Pancreas (tissue), 10 donors: ENCODE results near the gene TUBGCP3. TPM values are rescaled to one million over a fixed set of nuclear protein-coding genes. Genes with fewer than 3 reads are reported as not detected.
"Not testable (repeated sequence)": the region's sequence is repeated elsewhere in the genome, so short reads cannot be mapped to it uniquely, and the experiment has no call there.

Experiments used
- ATAC-seq, 4 donors: fragments of 200-7000 bp; cut with Tn5 transposase; one replicate each; pipeline versions ENCODE4 v1.8.0 to v1.9.1; 2020; ENCODE audit warnings: mild to moderate bottlenecking in 4 of 4, moderate library complexity in 4 of 4
- DNase-seq, 6 donors: peaks; one replicate each; pipeline ENCODE4 v3.0.0-alpha.2; 2020
- FAIRE-seq: peaks from 2 replicates; lab custom pipeline; 2012; peaks lifted over from hg19 to GRCh38; lab: Jason Lieb, UNC
- H3K27ac ChIP-seq, 4 donors: fragments of 200-600 bp; sonication (generic); 1 replicate in 3 of 4; 2 replicates in 1 of 4; pipeline versions ENCODE4 v1.5.0 to v1.8.0; 2020
- H3K27me3 ChIP-seq, 4 donors: fragments of 200-600 bp; one replicate each; pipeline ENCODE4 v1.8.0; 2021
- H3K36me3 ChIP-seq, 3 donors: fragments of 200-600 bp; sonication (generic) in 1 of 3; one replicate each; pipeline versions ENCODE4 v1.5.0 to v1.8.0; 2020 to 2021
- H3K4me1 ChIP-seq, 3 donors: fragments of 200-600 bp; one replicate each; pipeline ENCODE4 v1.8.0; 2021
- H3K4me3 ChIP-seq, 4 donors: fragments of 200-600 bp; sonication (generic) in 2 of 4; one replicate each; pipeline versions ENCODE4 v1.5.0 to v1.8.0; 2020 to 2021
- H3K9me3 ChIP-seq, 4 donors: fragments of 200-600 bp; one replicate each; pipeline ENCODE4 v1.8.0; 2021
- CTCF ChIP-seq, 4 donors: fragments of 200-600 bp; sonication (generic) in 3 of 4; IDR thresholded peaks; one replicate each; pipeline versions ENCODE4 v1.5.0 to v1.8.0; 2021; ENCODE audit warnings: antibody characterized with exemption in 4 of 4
- WGBS, 2 donors: extraction: QIAGEN DNeasy Blood & Tissue Kit; methylation state at CpG; one replicate each; pipeline ENCODE4 v1.1.7; 2013; 5-methylcytosine and 5-hydroxymethylcytosine counted together
- intact Hi-C, 3 donors: fragments of 100-400 bp; cut with DNase I; formaldehyde crosslinking; loops; one replicate each; pipeline versions ENCODE4 v1.11.1 to v1.14.2; 2022
- polyA plus RNA-seq, 2 donors: library from polyadenylated mRNA; stranded (reverse); fragments of 200-250 nt; gene quantifications; one replicate each; pipeline ENCODE4 v1.2.3, GENCODE V29; 2013
- total RNA-seq, 6 donors: library from RNA; stranded (reverse); fragmentation: NEBNext Ultra II Directional in 4 of 6; extraction: Animal tissue kit (Norgen Biotek cat#: 25700) in 4 of 6; gene quantifications; one replicate each; pipeline versions ENCODE4 v1.2.1 to v1.2.4, GENCODE V29; 2021 to 2023
- donor health status: healthy with polysubstance abuse.
- donor health status: DM: no; HTN: no; CAD: no; lungs with moderate emphysema.
- donor health status: DM: no; HTN: no; CAD: no.
- donor health status: control.
- donor health status: control.
- donor health status: Bipolar disorder and iron deficiency.
- donor health status: DM: yes; HTN: yes; CAD: no.
- donor health status: DM: no; HTN: no; CAD: no.
- donor health status: DM: no; HTN: no; CAD: no.
- donor health status: DM: yes; HTN: yes; CAD: no.

Gene TUBGCP3
- total and polyA plus RNA-seq, 8 donors: 6.3 to 20.2 (median 12.6) TPM

- H3K4me3 ChIP-seq: no peak overlapping the region
- H3K4me1 ChIP-seq: no peaks in the 10 kb centered on the region
- intact Hi-C loops: no loop called here
- 84 to 92% methylated on average over 10 of the region's 10 CpGs for WGBS, 2 donors
- H3K9me3 ChIP-seq: no peaks in the 10 kb centered on the region
- no peak for TF ChIP-seq CTCF (IDR thresholded peaks at IDR 0.05)
- no peaks in the 10 kb centered on the region for H3K27me3 ChIP-seq
- H3K36me3 ChIP-seq: peaks cover 0 to 21% (median 13%) of the 10 kb centered on the region in 3 donors
- H3K27ac ChIP-seq: no peak overlapping the region
- ATAC-seq: no peak
- no peak for FAIRE-seq
- DNase-seq: no peak
These were observed 26.5 kb downstream of the TUBGCP3 start for GRCh38 chr13:112561478-112561877.

DNA sequence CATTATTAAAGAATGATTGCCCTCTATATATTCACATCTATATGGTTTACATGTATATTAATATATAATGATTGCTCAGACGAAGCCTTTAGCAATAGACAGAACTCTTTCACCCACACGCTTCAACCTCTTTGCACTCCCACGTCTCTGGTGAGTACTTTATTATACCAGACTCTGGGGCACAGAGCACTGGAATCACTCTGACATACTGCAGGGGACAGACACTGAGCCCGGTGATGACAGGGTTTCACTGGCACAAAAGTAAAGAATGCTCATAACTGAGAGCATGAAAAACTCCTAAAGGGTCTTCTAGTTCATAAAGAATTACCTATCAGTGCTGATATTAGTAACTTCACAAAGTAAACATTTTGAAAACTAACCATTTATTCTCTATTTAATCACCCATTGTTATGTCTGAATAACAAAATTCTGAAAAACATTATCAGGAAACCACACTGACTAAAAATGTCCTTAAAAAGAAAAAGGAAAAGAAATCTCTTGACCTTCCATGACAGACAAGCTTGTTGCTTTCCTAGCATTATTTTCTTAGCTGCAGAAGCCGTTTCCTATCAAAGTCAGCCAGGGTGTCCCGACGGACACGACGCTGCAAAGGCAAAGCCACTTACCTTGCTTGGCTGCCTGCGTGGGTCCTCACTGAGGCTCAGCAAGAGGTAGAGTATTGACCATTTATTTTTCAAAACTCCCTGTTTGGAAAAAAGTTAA, 29.1 kb downstream of the TUBGCP3 start:
- H3K27ac ChIP-seq: no peak overlapping the region
- H3K4me1 ChIP-seq: no peaks in the 10 kb centered on the region
- H3K36me3 ChIP-seq: peaks cover 4 to 44% (median 34%) of the 10 kb centered on the region in 3 donors
- TF ChIP-seq CTCF (IDR thresholded peaks at IDR 0.05): no peak
- intact Hi-C loops: no loop called here
- H3K4me3 ChIP-seq: no peak overlapping the region
- ATAC-seq (no peak), DNase-seq (no peak), FAIRE-seq (no peak)
- no peaks in the 10 kb centered on the region for H3K9me3 ChIP-seq
- no peaks in the 10 kb centered on the region for H3K27me3 ChIP-seq
- WGBS, 2 donors: 82 to 85% methylated on average over 10 of the region's 10 CpGs

- no peak for ATAC-seq
These were observed 31.4 kb downstream of the TUBGCP3 start for GRCh38 chr13:112556600-112556999.

DNA sequence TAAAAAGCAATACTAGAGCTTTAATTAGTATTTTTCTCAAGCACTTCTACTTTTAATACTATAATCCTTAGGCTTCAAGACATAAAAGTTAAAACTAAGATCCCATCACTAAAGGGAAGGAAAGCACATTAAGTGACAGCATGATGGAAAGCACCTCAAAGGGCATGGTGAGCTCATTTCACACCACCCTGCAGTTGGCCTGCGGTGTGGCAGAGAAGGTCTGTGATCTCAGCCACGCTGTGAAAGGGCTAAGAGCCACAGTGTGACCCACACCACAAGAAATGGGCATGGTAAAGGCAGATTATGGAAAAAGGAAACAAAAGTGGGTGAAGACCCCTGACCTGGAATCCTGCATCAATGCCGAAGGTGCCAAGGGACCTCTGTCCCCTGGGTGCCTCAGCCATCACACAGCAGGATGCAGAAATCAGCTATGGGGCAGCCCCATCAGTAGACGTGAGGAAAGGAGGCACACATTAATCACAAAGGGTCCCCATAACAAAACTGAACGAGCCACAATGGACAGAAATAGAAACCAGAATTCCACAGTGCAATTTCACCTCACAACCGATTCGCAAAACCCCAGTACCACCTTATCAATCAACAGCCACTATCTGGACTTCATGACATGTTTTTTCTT, 33.6 kb downstream of the TUBGCP3 start:
- Histone ChIP-seq H3K9me3 (no peaks in the 10 kb centered on the region), H3K27me3 (no peaks in the 10 kb centered on the region), H3K4me3 (no peak overlapping the region), H3K4me1 (no peaks in the 10 kb centered on the region), H3K27ac (no peak overlapping the region), H3K36me3 (peaks cover 4 to 55% (median 37%) of the 10 kb centered on the region in 3 donors)
- intact Hi-C loops: no loop called here
- FAIRE-seq: no peak
- no peak for DNase-seq
- no peak for ATAC-seq
- TF ChIP-seq CTCF (IDR thresholded peaks at IDR 0.05): no peak
- 92 to 96% methylated on average over 7 of the region's 7 CpGs for WGBS, 2 donors

More at GRCh38 chr13:112556600-112556999, 31.4 kb downstream of the TUBGCP3 start:
- Histone ChIP-seq H3K36me3 (peaks cover 4 to 60% (median 43%) of the 10 kb centered on the region in 3 donors), H3K4me3 (no peak overlapping the region), H3K27ac (no peak overlapping the region), H3K9me3 (no peaks in the 10 kb centered on the region), H3K27me3 (no peaks in the 10 kb centered on the region), H3K4me1 (no peaks in the 10 kb centered on the region)
- DNase-seq: no peak
- WGBS, 2 donors: 87 to 92% methylated on average over 5 of the region's 5 CpGs
- intact Hi-C loops: no loop called here
- FAIRE-seq: no peak
- TF ChIP-seq CTCF (IDR thresholded peaks at IDR 0.05): no peak

GRCh38 chr13:112548975-112549374, 39.0 kb downstream of the TUBGCP3 start:
- intact Hi-C loops, H3K4me1 ChIP-seq, ATAC-seq, H3K9me3 ChIP-seq, DNase-seq, H3K4me3 ChIP-seq, H3K27me3 ChIP-seq, FAIRE-seq, H3K27ac ChIP-seq: not testable (repeated sequence)
- H3K36me3 ChIP-seq: peaks cover 0 to 45% (median 18%) of the 10 kb centered on the region in 3 donors
- 97 to 99% methylated on average over 4 of the region's 5 CpGs for WGBS, 2 donors
